ENCODE results near the gene POU6F1.
"Not testable (repeated sequence)": the region's sequence is repeated elsewhere in the genome, so short reads cannot be mapped to it uniquely, and the experiment has no call there.

The POU6F1 gene, protein sequence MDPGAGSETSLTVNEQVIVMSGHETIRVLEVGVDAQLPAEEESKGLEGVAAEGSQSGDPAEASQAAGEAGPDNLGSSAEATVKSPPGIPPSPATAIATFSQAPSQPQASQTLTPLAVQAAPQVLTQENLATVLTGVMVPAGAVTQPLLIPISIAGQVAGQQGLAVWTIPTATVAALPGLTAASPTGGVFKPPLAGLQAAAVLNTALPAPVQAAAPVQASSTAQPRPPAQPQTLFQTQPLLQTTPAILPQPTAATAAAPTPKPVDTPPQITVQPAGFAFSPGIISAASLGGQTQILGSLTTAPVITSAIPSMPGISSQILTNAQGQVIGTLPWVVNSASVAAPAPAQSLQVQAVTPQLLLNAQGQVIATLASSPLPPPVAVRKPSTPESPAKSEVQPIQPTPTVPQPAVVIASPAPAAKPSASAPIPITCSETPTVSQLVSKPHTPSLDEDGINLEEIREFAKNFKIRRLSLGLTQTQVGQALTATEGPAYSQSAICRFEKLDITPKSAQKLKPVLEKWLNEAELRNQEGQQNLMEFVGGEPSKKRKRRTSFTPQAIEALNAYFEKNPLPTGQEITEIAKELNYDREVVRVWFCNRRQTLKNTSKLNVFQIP

DNA sequence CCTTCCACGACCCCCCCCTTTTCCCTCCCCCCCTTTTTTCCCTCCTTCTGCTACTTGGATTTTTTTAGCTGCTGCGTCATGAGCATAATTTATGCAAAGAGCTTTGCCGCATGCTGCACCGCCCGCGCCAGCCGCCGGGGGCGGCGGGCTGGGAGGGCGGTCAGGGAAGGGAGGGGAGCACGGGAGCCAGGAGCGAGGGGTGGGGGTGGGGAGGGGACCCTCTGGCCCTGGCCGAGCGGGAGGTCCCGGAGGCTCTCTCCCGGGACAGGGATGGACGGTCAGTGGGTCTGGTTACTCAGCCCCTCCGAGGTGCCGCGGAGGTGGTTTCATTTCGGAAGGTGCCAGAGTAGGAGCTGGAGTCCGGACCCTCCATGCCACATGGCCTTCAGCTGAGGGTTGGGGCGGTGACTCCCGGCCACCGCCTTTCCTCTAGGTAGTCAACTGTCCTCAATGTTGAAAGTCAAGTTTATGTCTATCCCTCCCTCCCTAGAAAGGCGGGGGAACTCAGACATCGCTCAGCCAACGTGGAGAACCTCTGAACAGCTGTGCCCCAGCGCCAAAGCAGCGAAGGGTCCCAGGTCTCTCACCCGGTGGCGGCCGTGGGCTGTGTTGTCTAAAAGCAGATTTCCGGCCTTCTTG lies at the start of gene POU6F1:
TSS of gene POU6F1 (minus strand) at position 95 of the 639 bp plus-strand sequence. CDS start 11,226 bp downstream, outside the sequence.
- DNase-seq = peak; percentile 78 to 84

DNA sequence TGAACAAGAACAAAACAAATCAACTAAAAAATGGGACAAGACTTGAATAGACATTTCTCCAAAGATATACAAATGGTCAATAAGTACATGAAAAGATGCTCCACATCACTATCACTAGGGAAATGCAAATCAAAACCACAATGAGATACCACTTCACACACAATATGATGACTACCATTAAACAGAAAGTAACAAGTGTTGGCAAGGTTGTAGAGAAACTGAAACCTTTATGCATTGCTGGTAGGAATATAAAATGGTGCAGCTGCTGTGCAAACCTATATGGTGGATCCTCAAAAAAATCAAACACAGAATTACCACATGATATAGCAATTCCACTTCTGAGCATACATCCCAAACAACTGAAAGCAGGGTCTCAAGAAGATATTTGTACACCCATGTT lies 47.2 kb upstream of the POU6F1 start:
- DNase-seq = peak in 1 of 2 donors; percentile 60

DNA sequence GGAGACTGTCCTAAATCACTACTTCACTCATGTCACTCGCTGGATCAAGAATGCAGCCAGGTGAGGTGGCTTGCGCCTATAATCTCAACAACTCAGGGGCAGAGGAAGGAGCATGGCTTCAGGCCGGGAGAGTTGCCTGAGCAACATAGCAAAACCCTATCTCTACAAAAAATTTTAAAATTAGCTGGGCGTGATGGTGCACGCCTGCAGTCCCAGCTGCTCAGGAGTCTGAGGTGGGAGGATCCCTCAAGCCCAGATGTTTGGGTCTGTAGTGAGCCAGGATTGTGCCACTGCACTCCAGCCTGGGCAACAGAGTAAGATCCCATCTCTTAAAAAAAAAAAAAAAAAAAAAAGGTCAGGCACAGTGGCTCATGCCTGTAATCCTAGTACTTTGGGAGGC lies 46.4 kb upstream of the POU6F1 start:
- DNase-seq = no peak

DNA sequence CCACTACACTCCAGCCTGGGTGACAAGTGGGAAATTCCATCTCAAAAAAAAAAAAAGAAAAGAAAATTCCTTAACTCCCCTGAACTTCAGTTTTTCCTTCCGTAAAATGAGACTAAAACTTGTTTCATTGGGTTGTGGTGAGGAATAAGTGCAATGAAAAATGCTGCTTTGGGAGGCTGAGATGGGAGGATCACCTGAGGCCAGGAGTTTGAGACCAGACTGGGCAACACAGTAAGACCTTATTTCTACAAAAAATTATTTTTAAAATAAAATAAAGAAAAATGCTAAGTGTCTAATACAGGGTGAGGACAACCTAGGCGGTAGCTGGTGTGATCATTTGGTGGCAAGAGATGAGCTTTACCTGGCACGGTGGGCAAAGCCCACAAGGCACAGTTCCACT lies 45.5 kb upstream of the POU6F1 start:
- DNase-seq = no peak

DNA sequence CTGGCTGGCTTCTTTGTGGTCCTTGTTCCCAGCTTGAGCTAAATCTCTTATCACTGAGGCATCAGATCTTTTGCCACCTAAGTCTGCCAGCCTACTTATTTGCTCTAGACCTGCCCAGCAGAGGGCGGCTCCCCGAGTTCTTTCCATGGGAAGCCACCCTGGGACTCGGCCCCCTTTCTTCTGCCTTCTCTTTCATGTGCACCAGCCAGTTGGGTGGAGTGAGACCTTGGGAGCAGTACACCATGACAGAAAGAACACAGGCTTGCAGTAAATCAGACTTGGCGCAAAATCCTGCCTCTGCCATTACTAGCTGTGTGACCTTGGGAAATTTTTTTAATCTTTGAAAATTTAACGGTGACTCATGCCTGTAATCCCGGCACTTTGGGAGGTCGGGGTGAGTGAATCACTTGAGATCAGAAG lies 44.9 kb upstream of the POU6F1 start:
- DNase-seq = peak; percentile 41 to 53

DNA sequence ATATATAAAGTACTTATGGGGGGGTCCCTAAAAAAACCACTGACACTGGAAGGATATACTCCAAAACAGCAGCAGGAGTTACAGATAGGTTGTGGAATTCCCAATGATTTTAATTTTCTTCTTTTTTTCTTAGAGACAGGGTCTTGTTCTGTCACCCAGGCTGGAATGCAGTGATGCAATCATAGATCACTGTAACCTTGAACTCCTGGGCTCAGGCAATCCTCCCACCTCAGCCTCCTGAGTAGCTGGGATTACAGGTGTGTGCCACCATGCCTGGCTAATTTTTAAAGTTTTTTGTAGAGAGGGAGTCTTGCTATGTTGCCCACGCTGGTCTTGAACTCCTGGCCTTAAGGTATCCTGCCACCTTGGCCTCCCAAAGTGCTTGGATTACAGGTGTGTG lies 41.7 kb upstream of the POU6F1 start:
- not testable (repeated sequence) for DNase-seq

DNA sequence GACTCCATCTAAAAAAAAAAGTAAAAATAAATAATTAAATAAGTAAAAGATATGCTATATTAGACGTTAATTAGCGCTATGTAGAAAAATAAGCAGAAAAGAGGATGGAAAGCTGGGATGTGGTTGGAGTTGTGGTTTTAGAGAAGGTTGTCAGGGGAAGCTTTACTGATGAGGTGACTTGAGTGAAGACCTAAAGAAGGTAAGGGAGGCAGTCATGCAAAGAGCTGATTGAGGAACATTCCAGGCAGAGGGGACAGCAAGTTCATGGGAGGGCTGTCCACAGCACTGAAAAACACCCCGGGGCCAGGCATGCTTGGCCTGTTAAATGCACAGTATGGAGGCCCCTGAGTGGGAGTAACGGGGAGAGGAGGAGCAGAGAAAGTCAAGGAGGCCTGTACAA lies 36.7 kb upstream of the POU6F1 start:
- no peak for DNase-seq

DNA sequence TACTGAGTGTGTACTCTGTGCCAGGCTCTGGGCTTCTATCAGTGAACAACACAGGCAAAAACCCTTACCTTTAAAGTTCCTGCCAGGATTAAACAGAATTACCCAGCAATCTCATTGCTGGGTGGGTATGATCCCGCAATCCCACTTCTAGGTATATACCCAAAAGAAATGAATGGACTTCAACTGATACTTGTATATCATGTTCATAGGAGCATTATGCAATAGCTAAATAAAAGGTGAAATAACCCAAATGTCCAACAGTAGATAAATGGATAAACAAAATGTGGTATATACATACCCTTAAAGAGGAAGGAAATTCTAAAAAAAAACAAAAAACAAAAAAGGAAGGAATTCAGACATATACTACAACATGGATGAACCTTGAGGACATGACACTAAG lies 35.4 kb upstream of the POU6F1 start:
- DNase-seq = no peak

DNA sequence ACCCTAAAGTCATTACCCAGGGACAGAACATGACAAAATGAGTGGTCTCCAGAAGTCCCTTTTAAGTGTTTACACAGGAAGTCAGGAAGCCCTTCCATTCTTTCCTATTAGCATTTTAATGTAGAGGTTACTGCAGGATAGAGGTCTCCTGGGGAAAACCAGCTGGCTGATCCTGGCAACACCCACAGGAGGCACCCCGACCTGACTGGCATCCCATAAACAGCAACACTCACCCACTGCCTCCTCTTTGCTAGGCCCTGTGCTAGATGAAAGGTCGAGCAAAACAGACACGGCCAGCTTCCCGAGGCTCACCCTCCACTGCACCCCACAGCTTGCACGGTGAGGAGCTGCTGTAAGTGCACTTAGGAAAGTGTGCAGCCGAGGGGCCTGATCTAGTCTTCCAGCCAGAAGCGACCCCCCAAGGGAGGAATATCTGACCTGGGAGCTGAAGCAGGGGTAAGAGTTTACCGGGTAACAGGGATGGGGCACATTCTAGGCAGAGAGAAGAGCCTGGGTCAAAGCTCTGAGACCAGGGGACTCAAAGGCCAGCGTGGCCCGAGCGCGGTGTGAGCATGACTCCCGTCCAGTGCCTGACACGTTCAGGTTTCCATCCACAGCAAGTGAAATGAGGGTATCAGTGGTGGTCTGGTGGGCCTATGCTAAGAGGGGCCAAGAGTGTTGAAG lies 29.8 kb upstream of the POU6F1 start:
- no peak for DNase-seq

DNA sequence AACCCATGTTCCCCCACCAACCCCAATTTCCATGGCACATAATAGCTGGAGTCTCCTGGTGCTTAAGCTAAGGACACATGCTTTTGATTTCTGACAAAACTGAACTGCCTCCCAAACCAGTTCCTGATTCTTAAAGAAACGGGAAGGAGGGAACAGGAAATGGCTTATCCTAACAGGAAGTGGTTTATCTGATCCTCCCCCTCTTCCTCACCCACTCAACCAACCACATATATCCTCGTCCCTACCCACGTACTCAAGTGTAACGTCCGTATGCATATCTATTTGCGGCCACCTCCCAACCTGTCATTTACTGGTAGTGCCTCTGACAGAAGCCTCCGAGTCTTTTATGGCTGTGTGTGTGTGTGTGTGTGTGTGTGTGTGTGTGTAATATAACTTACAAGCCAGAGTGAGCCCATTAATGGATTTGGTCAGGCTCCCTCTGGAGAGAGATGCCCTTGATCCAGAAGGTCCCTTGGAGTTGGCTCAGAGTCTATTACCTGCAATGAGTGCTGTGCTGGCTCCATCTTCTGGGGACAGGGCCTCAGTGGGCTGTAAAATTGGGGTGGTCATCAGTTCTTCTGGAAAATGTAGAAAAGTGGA lies 28.5 kb upstream of the POU6F1 start:
- peak; percentile 75 for DNase-seq

DNA sequence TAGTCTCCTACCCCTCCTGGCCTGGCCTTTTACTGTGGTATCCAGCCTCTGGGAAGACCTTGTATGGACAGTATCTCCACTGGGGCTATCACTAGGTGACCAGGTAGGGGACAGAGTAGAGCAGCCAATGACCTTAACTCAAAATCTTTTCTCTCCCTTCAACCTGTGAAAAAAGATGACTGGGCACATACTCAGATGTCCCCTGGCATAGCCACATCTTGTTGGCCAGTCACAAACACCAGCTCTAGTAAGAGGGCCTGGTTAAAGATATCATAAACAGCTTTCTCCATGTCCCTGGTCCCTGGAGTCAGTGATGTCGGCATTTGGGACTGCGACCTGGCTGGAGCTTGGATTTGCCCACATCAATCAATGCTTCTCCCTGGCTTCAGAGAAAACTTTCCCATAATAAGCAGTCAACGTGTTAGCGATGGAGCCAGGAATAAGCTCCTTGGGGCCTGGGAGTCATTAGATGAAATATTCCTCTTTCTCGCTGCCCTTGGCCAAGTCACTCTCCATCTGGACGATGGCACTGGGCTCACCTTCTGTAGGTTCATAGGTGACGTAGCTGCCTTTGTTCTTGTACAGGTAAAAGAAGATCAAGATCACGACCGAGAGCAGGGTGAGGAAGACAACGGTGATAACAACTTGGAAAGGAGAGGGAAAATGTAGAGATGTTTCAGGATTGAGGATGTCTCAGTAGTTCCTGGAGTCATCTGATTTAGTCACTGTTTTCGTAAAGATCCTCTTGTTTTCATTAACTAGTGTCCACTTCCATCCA lies 27.8 kb upstream of the POU6F1 start:
- no peak for DNase-seq

DNA sequence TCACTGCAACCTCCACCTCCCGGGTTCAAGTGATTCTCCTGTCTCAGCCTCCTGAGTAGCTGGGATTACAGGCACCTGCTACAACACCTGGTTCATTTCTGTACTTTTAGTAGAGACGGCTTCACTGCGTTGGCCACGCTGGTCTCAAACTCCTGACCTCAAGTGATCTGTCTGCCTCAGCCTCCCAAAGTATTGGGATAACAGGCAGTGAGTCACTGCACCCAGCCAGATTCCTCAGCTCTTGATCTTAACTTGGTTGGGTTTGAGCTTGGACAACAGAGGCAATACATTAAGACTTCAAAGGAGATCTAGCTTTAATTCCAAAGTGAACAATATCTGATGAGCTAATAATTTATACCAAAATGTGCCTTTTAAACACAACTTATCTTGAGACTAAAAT lies 26.4 kb upstream of the POU6F1 start:
- DNase-seq = no peak

DNA sequence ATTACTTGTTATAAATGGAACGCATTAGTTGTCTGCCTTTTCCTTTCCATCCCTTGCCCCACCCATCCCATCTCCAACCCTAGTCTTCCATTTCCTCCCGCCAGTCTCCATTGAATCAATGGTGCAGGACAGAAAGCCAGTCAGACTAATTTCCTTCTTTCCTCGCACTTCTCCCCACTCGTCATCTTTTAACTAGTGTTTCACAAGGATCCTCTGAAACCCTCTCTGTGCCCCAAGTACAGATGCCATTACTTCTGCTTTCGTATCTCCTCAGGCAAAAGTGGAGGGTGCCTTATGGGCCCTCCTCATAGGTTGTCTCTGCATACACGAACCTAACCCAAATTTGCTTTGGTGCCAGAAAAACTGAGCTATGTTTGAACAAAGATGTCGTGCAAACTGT lies 25.0 kb upstream of the POU6F1 start:
- no peak for DNase-seq

DNA sequence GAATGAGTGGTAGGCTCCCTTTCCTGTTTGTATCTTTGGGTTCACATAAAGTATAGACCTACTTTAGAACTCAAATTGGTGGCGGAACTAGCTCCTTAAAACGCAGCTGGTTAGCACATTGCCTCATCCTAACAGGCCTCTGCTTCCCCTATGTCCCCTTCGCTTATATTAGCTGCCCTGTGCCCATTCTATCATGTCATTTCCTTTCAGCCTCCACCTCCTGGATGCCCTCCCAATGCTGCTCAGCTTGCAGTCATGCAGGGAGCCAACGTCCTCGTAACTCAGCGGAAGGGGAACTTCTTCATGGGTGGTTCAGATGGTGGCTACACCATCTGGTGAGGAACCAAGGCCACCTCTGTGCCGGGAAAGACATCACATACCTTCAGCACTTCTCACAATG lies 24.3 kb upstream of the POU6F1 start:
- peak in 1 of 2 donors; percentile 51 for DNase-seq

DNA sequence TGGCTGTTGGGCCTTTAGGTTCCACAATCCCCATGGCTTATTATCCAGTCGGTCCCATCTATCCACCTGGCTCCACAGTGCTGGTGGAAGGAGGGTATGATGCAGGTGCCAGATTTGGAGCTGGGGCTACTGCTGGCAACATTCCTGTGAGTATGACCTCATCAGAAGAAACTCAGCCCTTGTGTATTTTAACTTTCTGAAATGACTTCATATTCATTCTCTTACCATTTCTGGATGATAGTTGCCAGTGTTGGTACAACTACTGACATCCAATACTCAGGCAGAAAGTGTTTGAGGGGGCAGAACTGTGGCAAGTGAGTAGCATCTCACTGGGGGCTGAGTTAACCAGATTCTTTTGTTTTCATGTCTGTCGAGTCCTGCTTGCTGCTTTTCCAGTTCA lies 23.1 kb upstream of the POU6F1 start:
- DNase-seq = no peak

DNA sequence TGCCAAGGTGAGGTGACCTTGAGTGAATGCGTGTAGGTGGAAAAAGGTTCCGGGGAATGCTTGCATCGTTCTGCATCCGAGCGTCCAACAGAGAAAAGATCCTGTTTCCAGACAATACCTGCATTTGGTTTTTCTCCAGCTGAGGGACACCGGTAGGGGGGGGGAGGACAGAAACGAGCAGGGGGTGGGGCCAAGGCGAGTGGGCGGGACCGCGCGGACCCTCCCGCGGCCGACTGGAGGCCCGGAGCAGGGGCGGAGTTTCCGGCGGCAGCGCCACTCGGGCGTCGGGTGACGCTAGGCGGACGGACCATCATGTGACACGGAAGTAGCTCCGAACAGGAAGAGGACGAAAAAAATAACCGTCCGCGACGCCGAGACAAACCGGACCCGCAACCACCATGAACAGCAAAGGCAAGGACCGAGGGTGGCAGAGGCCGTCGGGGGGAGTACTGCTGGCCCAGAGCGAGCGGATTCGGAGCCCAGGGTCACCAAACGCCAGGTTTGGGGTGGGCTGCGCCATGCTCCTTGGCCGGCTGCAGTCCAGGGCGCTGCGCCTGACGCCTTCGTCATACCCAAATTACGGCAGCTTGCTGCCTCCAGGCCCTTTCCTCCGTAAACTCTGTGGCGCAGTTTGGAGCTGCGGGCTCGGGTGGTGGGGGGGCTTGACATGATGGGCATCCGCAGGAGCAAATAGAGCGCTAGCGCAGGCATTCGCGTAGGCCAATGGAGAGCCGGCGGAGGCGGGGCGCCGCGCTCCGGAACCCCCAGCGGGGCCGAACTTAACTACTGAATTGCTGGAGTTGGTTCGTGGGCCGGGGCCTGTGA lies 20.9 kb upstream of the POU6F1 start, which contains the start of gene DAZAP2:
TSS of gene DAZAP2 (plus strand) at position 317 of the 825 bp plus-strand sequence. CDS start at position 399, 82 bp downstream.
- peak; percentile 97 for DNase-seq

DNA sequence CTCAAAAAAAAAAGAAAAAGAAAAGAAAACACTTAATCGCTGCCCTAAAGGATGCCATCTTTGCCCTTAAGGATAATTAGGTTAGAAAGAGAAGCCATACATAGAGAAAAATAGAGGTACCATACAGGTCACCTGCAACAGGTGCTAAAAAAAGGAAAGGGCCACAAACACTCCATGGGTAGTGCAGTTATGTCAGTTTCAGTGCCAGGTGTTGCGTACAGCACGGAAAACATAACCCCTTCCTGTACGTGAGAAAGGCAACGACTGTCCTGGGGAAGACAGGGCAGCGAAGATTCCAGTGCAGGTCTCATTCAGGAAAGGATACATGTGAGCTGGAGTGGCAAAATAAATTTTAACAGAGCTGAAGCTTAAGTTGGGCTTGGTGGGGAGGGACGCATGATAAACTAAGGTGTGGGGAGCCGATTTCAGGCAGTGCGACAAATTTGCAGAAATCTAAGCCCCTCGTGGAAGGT lies 20.2 kb upstream of the POU6F1 start:
- DNase-seq = no peak

DNA sequence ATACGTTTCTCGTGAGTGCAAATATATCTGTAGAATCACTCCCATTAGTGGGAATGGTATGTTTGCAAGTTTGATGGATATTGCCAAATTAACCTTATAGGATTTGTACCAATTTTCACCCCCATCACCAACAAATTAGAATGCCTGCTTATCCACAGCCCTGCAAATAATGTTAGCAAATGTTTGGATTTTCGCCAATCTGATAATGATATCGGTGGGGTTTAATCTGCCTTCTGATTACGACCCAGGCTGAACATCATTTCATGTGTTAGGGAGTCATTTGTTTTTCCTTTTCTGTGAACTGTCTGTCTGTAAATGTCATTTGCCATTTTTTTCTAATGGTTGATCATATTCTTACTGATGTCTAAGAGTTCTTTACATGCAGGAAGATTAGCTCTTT lies 16.7 kb upstream of the POU6F1 start:
- DNase-seq = no peak

DNA sequence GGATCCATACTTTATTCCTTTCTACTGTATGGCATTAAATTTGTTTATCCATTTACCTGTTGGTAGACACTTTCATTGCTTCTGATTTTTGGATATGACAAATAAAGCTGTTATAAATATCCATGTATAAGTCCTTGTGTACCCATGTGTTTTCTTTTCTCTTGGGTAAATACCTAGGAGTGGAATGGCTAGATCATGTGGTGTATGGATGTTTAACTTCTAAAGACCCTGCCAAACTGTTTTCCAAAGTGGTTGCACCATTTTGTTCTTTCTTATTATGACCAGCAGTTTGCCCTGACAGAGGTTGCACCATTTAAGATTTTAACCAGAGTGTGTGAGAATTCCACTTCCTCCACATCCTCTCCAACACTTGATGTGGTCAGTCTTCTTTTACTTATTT lies 14.8 kb upstream of the POU6F1 start:
- no peak for DNase-seq

DNA sequence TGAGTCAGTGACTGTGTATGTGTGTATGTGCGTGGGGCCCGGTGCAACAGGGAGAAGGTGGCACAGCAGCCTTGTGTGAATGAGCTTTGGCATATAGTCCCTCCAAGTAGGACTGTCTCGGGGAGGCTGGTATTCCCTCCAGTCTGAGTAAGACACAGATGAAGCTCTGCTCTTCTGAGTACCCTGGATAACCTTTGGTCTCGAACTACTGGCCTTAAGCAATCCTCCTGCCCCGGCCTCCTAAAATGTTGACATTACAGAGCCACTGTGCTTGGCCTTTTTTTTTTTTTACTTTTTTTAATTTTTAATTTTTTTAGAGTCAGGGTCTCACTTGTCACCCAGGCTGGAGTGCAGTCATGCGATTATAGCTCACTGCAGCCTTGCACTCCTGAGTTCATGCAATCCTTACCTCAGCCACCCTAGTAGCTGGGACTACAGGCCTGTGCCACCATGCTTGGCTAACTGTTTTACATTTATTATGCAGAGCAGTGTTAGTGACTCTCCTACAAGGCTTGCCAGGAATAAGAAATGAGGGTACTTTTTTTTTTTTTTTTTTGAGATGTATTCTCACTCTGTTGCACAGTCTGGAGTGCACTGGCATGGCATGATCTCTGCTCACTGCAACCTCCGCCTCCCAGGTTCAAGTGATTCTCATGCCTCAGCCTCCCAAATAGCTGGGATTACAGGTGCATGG lies 11.4 kb upstream of the POU6F1 start:
- DNase-seq = no peak
